Measurements from ENCODE around the gene PALM2AKAP2.

Gene PALM2AKAP2

DNA sequence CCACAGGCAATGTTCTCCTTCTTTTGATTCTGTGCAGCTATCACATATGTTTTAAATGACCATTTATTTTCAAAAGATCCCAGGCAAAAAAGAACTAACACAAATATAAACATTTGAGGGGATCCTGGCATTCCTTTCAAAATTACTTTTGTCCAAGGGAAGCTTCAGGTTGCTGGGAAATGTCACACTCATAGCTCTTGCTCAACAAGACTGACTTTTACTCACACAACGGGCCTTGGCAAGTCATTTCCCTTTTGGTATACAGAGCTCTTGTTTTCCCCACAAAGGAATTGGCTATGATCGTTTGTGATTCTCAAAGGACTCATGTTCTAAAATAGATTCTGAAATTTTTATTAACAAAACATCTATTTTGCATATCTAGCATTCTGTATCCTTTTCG lies 4.5 kb upstream of the PALM2AKAP2 start:
- no peak for DNase-seq

DNA sequence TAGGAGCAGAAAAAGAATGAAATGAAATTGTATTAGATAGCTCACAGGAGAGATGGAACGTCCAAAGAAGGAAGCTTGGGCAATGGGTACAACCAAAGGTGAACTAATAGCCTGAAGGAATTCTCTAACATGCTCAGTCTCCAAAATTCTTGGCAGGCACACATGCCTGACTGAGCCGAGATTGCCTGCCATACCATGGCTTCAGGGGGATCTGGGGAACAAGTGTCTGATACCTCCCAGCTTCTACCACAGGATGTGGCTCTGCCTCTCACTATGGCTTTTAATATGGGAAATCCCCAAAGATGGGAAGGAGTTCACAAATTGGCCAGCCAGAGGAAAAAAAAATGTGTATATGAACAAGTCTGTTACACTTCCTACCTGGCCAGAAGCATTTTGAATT lies 3.6 kb upstream of the PALM2AKAP2 start:
- DNase-seq: no peak

DNA sequence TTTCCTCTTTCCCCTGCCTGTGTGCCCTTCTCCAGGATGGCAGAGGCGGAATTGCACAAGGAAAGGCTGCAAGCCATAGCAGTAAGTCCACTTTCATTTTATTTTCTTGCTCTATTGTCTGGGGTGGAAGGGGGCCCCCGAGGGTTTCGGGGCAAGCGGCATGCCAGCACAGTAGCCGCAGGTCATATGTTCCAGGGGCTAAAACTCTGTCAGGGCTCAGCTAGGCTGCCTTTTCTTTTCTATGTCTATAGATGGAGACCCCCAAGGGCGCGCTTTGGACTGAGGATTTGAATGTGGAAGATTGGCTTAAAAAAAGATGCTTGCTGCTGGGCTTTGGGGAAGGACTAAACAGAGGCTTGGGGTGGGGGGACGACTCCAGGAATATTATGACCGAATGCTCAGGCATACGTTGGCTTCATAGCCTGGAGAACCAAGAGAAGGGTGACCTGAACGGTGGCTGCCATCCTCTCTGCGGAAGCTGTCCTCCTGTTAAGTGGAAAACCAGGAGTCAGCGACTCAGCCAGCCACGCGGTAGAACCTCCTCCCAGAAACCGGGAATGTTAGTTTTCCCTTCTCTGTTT lies 545 bp downstream of the PALM2AKAP2 start:
- DNase-seq: no peak

DNA sequence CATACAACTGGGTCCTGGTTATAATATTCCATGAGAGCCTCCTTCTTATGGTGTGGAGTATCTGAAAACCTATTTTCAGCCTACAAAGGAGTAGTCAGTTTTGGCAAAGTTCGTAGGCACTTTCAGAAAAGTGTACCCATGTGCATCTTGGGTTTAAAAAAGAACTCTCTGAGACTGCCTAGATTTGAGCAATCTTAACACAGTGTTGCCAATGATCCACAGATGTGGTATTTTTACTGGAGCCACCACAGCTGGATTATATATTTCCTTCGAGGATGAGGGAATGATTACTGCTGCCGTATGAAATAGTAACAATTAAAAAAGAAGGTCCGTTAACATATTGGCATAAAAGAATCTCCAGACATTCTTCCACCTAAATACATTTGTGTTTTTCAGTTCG lies 1.1 kb downstream of the PALM2AKAP2 start:
- no peak for DNase-seq

DNA sequence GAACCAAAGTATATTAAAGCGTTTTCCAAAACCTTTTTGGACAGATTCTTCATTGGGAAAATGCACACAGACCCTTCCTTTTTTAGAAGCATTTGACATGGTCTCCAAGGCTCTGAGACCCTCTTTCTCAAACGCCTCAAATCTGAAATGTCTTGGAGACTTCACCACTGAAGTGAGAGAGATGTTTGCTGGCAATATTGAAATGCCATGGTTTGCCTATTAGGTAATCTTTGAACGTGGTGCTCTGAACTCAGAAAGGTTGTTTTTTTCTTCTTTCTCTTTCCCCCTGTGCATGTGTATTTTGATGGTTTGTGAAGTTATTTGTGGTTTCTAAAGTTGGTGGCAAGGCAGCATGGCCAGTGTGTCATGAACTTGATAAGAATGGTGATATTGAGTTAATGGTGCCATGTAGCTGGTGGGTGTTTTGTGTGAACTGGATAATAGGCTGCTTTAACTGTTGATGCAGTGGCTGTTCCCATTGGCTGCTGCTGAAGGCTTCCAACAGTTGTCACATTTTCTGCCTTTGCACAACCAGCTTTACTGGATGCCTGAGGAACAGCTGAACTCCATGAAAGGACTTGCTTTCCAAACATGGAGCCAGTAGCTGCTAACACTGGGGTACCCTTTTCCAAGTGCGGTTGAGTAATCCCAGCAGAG lies 1.7 kb downstream of the PALM2AKAP2 start:
- DNase-seq: no peak

DNA sequence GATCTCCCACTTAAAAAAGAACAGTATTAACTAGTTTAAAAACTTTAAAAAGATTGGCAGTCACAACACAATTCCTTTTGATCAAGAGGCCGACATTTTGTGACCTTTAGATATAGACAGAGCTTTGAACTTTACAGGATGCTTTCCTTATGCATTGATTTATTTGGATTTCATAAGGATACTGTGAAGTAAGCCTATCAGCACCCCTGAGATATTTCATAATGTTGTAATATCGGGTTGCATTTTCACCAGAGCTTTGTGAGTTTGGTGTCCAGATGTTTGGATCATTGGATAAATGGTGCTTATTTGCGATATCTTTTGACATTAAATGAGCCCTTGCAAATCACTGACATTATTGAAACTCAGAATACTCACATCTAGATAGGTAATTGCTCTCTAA lies 7.7 kb downstream of the PALM2AKAP2 start:
- DNase-seq: no peak

DNA sequence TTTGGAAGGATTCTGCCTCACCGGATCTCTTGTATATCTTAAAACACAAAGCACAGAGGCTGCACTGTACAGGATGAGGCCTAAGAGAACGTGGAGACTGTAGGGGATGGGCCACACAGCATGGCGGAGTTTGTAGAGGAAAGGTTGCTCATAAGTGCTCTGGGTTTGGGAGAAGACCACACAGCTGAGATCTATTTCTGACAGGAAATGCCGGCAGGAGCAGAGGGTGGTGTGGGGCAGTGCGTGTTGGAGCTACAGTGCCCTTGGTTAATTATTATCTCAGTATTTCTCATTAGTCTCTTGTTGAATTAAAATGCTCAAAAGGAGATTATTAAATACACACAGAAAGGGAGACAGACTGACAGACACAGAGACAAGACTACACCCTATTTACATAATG lies 9.6 kb downstream of the PALM2AKAP2 start:
- DNase-seq: no peak

DNA sequence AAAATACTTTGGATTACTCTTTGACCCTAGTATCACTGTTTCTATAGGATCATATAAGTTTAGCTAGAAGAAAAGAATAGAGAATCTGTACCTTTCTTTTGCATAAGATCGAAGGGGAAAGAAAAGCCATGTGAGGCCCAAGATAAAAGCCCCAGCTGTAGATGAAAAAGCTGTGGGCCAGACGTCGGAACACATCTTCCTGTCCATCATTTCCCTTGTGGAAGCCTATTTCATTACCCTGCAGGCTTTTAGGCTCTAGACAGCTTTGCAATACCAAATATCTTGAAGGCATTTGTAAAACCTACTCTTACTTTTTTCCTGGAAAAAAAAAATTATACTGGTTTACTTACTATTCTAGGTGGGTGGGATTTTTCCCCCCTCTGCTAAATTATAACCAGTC lies 10.0 kb downstream of the PALM2AKAP2 start:
- DNase-seq: no peak

DNA sequence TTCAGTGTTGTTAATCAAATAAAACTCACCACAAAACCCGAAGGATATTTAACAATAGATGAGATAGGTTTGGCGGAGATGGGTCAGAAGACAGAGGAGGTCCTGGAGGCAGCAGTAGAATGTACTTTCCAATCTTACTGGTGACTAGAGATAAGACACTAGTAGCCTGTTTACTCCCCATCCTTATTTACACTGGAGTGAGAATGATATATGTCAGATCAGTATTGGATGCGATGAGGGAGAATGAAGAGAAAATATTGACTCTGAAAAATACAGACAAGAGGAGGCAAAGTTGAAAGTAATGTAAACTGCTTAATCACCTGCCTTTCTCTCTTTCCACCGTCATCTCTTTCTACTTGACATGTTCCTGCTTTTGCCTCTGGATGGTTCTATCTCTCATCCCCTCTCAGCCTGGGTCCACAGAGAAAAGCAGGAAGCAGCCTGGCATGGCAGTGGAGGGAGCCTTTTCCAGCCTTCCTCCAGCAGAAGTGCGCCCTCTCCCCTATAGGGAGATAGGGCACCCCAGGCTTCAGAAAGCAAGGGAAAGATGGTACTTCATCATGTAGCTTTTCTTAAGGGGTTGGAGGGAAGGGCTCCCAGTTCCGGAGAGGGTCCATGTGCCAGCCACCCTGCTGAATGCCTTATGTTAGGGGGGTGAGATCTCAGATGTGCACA lies 11.1 kb downstream of the PALM2AKAP2 start:
- DNase-seq: no peak

DNA sequence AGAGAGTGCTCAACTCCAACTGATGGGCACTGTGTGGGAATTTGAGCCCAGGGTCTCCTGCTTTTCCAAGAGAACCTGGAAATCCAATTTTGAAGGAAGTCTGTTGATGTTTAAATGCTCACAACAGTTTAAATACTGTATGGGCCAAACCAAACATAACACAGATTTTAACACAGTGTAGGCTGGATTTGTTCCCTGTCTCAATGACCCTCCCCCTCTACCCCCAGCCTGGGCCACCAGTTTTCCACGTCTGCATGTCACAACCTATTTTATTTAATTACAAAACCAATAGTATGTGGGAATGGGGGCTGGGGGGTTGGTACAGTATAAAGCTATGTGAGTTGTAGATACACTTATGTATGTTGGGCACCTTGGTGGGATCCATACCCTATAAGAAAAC lies 11.7 kb downstream of the PALM2AKAP2 start:
- no peak for DNase-seq

DNA sequence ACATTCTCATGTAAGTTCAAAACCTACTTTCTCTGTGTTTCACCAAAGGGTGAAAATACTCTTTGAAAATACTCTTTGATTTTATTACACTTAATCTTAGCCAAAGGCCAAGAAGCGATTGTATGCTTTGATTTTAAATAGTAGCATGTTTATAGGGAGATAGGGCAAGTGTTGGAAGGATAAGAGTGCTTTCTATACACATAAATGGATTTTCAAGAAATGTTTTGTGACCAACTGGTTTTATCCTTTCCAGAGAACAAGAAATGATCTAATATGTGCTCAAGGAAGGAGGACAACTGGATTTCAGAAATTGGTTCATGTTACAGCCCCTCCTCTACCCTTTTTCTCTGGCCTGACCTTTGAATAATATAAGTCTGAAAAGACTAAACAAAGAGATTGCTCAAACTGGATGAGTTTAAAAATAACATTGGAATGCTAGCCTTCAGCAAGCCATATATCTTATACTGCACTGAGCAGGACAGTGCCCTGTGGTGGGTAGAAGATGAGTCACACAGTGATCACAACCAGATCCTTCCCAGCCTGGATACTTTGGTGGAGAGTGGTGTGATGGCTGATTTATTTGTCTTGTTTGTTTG lies 13.1 kb downstream of the PALM2AKAP2 start:
- no peak for DNase-seq

DNA sequence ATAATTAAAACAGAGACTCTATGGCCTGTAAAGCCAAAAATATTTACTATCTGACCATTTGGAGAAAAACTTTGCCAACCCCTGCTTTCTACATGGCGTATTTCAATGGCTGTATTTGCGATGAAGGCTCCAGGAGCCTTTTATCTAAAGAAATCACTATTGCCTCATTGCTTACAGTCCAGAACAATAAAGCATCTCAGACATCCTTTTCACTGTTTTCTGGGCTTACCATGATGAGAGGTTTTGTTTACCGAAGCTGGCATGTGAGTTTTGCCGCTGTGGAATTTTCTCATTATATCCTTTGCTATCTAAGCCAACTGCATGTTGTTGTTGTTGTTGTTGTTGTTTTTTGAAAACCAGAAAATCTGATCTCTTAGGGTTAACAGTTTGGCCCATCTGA lies 13.9 kb downstream of the PALM2AKAP2 start:
- DNase-seq: no peak

DNA sequence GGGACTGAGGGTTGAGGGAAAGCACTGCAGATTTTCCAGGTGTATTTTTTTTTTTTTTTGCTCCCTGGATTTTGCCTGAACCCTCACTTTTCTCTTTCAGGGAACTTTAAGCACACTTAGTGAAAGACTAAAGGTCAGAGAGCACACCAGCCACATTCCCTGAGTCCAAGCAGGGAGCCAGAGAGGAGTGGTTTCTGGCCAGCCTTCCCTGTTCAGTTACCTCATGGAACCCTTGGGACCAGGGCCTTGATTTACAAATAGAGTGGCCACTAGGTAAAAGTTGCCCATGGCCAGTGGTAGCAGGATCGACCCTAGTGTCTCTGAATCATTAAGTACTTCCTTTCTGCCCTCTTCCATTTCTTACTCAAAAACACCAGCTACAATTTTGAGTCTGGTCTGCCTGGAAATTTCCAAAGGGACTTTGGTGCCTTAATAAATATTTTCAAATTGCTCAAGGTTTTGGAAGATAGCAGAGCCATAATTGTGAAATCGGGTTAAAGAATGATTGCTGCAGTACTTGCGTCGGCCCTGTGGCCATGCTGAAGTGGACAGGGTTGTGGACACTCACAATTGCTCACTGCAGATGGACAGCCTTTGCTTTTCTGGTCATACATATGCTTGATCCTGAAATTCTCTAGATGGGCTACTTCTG lies 14.5 kb downstream of the PALM2AKAP2 start:
- no peak for DNase-seq

DNA sequence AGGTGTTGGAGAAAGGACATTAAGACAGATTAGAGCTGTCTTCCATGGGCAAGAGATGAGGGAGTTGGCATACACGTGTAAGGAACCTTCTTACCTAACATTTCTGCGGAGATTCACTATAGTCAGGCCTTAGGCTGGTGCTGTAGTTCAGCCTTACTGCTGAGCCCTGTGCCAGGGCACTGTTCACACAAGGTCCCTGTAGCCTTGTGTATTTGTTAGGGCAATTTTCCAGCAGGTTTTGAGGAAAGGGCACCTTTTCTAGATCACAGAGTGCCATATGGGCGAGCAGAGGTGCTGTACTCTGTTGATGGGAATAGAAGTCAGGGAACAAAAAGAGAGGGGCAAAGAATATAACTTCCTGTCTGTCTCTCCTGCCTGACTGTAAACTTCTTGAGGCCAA lies 15.6 kb downstream of the PALM2AKAP2 start:
- no peak for DNase-seq

DNA sequence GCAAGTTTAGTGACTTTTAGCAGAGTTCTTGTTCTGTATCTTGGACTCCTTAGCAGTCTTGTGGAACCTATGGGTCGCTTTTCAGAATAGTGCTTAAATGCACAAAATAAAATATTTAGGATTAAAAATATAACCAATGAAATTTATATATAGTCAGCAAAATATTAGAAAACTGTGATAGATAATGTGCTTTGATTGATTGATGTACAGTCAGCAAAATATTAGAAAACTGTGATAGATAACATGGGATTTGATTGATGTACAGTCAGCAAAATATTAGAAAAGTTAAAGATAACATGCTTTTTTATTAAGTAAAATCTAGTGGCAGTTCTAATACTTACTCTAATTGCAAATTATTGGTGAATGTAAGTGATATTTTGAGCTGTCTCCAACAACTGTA lies 16.1 kb downstream of the PALM2AKAP2 start:
- DNase-seq: no peak

DNA sequence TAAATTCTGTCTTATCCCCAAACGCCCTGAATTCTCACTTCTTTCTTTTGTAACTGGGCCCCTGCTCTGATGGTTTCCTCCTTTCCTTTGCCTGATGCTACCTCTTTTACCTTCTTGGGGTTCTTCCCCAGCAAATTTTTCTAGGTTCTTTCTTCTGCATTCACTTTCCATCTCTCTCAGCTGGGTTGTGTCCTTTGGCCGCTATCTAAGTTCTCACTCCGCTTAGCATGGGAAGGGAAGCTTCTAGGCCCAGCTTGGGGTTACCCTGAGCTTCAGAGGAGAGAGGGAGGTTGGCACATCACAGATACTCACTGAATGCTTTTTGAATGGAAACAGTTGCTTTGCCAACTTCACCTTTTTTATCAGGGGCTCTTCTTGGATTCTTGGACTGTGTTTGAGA lies 17.0 kb downstream of the PALM2AKAP2 start:
- no peak for DNase-seq

DNA sequence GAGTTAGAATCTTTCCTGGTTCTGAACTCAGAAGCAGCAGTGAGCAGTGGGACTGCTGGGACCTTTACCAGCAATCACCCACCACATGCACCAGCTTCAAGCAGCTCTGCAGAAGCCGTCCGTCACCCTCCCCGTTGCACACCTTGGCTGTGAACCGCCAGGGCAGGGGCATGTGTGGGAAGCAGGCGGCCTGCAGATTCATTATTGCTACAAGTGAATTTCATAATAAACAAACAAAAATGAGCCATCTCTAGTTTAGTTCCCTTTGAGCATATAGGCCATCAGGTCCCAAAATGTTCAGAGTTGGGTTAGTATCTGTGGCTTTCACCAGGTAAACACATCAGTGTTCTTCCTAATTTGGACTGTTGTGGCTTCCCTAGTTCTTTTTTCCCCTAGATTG lies 17.5 kb downstream of the PALM2AKAP2 start:
- no peak for DNase-seq

DNA sequence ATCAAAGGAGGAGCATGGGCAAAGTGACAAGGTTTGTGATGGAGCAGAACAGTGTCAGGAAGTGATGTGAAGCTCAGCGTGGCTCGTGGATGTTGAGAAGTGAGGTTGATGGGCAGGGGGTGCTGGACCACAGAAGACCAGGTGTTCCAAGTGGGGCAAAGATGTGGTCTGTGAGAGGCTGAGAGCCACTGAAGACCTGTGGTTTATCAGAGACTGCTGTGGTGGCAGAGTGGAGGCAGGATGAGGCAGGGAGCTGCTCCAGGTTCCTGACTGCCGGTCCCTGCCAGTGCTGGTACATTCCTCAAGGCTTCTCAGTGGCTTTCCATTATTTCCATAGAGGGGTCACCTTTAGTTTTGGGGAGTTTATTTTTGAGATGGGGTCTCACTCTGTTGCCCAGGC lies 19.1 kb downstream of the PALM2AKAP2 start:
- no peak for DNase-seq

DNA sequence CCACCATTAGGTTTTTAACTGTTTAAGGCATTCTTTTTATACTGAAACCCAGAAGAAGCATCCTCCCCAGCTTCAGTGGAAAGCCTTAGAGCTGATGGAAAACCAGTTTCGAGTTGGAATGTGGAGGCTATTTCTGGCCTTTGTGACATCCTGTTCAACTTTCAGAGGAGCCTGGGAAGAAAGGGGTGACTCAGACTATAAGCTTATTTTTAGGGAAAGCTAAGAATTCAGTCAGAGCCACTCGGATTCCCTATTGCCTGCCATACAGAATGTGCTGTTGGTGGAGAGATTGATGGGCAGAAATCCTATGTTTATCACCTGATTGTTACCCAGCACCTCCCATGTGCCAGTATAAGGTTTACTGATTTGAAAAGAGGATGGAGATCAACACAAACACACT lies 19.8 kb downstream of the PALM2AKAP2 start:
- no peak for DNase-seq

DNA sequence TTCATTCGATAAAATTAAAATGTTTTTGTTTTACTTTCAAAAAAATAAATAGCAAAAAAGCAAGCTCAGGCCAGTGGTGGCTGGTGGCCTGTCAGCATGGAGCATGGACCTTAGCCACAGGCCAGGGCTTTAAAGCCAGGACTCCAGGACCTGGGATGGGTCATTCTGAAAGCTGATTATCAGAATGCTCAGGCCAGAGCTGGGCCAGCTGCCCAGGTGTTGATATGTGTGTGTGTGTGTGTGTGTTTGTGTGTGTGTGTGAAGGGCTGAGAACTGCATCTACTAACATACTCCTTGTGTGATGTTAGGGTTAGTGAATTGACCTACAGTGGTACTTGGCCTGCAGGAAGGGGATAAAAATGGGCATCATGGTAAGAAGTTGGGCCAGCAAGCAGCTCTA lies 21.5 kb downstream of the PALM2AKAP2 start:
- DNase-seq: no peak

DNA sequence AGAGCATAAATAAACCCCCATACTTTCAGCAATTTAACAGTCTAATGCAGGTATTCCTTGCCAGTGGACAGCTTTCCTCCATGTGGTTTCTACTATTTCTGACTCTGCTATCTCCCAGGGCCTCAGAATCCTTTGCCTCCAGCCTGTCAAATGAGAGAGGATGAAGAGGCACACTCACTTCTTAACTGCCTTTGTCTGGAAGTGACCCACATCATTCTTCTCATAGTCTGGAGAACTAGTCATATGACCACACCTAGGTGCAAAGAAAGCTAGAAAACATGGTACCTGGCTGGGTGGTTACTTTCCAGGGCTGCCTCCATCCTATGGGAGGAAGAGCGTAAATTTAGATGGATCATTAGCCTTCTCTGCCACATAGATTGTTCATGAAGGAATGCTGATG lies 22.5 kb downstream of the PALM2AKAP2 start:
- no peak for DNase-seq

DNA sequence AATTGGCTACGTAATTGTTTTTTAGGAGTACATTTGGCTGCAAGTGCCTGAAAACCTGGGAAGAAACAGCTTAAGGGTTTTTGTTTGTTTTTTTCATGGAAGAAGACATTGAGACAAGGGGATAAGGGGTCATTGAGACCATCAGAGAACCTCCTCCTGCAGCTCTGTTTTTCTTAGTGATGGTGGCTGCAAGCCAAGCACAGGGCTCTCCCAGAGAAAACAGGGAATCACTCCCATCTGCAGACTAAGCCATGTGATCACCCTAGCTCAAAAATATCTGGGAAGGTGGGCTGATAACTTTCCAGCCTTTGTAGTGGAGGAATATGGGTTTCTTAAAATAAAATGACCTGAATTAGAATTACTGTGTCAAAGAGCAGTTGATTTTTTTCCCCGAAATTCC lies 25.1 kb downstream of the PALM2AKAP2 start:
- no peak for DNase-seq

DNA sequence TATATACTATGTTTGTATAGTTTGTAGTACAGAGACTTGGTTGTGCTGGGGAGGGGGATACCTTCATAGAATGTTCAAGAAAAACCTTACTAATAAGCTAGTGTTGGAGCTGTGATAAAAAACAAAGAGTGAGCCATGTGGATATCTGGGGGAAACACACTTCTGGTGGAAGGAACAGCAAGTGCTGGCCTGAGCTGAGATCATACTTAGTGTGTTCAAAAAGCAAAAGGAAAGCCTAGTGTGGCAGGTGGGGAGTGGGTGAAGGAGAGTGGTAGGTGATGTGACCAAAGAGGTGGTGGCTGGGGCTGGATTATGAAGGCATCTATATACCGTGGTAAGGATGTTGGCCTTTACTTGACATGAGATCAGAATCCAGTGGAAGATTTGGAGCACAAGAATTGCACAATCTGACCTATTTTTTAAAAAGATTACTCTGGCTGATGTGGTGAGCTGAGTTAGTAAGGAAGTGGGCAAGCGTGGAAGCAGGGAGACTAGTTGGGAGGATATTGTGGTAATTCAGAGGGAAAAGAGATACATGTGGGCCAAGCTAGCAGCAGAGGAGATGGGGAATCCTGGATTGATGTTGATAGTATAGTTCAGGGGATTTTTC lies 26.6 kb downstream of the PALM2AKAP2 start:
- DNase-seq: no peak
